Fibroblast of skin of back (primary cell): ENCODE measurements around the gene CELSR1.

Experiments used
- DNase-seq: peaks from one replicate; pipeline ENCODE4 v3.0.0-alpha.2; 2013

CELSR1 gene

GRCh38 chr22:46457502-46458488, 79.6 kb downstream of the CELSR1 start:
- peak; percentile 86 for DNase-seq

- no peak for DNase-seq
Observed at GRCh38 chr22:46456818-46457163, 80.6 kb downstream of the CELSR1 start.

GRCh38 chr22:46455446-46455845, 82.0 kb downstream of the CELSR1 start:
- no peak for DNase-seq

DNA sequence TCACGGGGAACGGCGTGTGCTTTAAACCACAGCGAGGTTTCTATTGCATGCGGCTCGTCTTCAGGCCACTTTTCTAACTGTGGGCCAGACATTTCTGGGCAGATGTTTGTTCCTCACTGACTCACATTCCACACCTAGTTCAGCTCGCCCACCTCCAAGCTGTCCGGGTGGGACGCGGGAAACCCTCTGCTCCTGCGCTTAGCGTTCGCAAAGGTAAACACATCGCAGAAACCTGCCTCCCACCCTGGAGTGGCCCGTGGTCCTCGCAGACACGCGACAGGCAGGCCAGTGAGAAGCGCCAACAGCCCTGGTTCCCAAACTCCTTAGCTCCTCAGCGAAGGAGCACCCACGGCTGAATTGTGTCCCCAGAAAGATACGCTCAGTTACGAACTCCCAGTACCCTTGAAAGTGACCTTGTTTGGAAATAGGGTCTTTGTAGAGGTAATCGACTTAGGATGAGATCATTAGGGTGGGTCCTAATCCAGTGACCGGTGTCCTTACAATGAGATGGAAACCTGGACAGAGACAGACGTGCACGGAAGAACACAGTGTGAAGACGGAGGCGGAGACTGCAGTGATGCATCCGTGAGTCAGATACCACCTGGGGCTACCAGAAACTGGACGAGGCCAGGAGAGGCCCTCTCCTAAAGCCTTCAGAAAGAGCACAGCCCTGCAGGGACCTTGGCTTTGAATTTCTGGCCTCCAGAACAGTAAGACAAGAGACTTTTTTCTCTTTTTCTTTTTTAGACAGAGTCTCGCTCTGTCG, 82.7 kb downstream of the CELSR1 start:
- DNase-seq = peak; percentile 8

DNA sequence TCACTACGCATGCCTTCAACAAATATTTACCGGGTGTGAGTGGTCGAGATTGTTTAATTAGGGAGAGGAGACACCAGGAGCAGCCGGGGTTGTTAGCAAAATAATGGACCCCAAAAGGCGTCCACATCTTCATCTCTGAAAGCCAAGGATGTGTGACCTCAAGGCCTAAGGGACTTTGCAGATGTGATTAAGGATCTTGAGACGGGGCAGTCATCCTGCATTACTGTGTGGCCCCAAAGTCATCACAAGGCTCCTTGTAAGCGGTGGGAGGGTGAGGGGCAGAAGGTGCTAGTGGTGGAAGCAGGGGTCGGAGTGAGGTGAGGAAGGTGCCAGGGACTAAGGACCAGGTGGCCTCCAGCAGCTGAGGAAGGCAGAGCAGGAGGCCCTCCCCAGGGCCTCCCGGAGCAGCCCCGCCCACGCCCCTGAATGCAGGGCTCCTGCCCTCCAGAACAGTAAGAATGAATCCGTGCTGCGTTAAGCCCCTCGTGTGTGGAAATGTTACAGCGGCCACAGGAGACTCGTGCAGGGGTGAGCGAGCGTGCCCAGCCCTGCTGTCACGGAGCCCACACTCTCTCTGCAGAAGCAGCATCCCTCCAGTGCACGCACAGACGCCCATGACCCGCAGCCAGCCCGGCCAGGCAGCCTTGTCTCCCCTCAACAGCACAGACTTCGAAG, 83.5 kb downstream of the CELSR1 start:
- no peak for DNase-seq

DNA sequence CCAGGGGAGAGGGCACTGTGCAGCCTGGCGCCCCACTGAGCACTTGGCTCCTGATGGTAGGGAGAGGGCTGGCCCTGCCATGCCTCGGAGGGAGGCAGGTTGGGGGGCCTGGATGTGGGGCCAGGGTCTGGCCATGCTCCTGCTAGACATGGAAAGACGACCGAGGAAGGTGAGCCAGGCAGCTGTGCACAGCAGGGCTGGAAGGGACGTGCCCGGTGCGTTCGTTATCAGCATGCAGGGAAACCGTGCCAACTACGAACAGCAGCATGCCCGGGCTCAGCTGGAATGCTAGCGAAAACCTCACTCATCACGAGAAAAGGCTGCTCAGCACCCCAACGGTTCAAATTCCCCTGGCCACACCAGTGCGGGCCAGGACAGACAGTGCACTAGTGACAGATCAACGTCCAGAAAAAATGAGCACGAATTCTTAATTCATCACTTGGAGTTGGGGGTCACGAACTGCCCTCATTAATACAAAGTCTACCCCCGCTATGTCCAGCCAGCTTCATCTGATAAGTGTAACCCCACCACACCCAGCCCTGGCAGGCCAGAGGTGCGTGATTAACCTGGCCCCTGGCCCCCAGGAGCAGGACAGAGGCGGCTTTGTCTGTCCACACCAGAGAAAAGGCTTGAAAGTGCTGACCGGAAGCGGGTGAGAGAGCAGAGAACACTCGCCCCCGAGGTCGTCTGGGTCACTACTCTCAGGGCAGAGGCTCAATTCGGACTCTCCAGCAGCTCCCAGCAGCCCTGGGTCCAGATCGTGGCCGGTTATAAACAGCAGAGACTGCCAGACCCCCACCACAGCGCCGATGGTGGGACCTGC, 84.2 kb downstream of the CELSR1 start:
- DNase-seq = no peak

DNA sequence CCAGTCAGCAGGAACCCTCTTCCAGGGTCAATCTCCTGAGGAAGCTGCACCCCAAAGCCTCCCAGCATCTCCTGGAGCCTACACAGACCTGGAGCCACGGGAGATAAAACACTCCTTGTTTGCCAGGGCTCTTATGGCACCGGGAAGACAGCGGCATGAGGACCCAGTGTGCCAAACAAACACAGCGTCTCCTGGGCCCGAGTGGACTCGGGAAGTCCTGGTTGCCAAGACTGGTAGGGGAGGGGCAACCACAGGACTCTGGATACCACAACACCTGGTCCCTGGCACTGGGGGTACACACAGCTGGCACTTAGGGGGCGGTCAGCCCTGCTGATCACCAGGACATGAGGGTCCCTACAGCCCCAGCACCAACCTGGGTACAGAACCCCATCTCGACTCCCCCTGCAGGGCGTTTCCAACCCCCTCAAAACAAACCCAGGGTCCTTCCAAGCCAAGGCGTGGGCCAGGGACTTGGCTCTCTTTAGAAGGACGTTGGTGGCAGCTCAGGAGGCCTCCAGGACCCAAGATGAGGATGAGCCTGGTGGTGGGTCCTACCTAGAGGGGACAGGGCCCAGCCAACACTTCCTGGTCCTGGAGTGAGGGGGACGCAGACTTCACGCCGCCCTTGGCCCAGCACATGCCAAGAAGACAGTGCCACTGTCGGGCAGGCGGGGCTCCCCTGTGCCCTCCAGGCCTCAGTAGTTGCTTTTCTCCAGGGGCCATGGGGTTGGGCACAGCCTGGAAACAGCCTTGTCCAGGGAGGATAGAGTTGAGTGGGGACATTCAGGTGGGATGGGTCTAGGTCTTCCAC, 85.0 kb downstream of the CELSR1 start:
- DNase-seq = no peak

- no peak for DNase-seq
Observed at GRCh38 chr22:46451741-46452140, 85.7 kb downstream of the CELSR1 start.

DNA sequence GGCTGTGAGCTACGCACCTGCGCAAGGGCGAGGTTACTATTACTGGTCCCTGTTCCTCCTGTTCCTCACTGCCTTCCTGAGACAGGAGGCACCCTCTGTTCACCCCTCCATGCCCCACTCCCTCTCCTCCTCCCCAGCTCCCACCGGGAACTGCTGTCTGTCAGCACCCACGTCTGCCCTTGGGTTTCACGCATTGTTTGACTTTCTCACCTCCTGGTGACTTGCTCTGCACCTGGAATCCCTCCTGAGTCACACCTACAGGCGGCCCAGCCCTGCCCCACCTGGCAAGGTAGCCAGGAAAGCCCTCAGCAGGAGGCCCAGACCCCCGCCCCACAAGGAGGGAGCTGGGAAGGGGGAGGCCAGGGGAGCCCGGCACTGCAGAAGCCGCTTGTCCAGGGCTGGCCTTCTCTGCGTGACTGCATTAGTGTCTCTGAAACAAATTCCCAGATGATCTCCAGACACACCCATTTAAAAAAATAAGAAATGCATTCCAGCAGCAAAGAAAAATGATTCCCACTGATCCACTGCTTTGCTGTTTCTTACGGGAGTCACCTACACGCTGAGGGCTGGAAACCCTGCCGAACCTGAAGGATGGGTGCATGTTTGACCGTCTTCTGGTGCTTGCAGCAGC, 86.4 kb downstream of the CELSR1 start:
- DNase-seq = peak; percentile 34

- DNase-seq = no peak
Observed at GRCh38 chr22:46449974-46450745, 87.3 kb downstream of the CELSR1 start.

GRCh38 chr22:46449116-46449691, 88.2 kb downstream of the CELSR1 start:
- no peak for DNase-seq

GRCh38 chr22:46448333-46448732, 89.1 kb downstream of the CELSR1 start:
- no peak for DNase-seq

DNA sequence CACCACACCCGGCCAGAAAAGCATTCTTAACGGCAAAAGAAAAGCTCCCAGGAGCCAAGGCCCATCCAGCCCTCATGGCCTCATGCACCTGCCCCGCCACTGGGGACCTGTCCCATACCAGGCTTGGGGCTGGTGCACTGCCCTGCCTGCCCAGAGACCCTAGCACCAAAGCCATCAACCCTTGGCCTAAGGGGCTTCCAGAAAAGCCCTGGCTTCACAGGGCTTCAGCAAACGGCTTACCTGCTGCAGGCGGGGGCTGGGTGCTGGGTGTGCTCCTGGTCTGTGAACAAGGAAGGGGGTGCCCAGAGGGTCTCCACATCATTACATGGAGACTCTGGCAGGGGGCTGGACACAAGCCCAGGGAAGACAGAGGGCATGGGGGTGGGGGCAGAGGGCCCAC, 89.5 kb downstream of the CELSR1 start:
- no peak for DNase-seq

GRCh38 chr22:46446799-46447198, 90.6 kb downstream of the CELSR1 start:
- DNase-seq = peak; percentile 28

- DNase-seq = no peak
Observed at GRCh38 chr22:46445771-46446420, 91.5 kb downstream of the CELSR1 start.

DNA sequence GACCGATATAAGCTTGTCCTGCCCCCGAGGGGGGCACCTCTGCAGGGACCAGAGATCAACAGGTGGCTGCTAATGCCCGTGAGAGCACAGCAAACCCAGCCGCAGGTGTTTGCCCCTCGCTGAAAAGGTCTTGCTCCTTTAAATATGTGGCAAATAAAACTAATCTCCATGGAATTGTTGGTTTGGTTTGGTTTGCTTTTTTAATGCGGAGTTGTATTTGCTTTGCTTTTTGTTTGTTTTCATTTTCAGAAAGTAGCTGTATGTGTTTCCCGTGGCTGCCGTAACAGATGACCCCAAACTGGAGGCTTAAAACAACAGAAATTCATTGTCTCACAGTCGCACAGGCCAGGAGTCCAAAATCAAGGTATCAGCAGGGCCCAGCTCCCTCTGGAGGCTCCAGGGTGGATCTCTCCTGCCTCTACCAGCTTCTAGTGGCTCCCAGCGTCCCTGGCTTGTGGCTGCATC, 93.0 kb downstream of the CELSR1 start:
- no peak for DNase-seq

DNA sequence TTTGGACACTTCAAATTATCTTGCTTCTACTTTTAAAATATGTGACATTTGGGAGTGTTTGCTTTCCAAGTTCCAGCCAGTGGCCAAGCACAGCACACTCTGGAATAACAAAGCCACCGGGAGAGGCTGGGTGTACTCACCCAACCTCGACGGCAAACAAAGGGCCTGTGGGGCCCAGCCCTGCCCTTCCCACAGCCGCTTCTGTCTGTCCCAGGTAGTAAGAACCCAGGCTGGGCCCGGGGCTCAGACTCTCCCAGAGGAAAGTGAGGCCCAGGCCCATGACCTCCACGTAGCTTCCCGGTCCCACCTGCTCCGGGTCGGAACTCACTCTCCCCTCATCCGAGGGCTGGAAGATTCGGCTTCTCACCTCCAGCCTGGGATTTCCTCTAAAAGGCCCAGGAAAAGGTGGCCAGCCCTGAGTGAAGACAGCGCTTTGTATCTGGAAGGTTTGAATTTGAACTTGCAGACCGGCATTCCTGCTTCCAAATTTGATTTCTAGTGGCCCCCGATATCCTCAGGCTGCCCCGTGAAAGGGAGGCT, 93.5 kb downstream of the CELSR1 start:
- DNase-seq = no peak

DNA sequence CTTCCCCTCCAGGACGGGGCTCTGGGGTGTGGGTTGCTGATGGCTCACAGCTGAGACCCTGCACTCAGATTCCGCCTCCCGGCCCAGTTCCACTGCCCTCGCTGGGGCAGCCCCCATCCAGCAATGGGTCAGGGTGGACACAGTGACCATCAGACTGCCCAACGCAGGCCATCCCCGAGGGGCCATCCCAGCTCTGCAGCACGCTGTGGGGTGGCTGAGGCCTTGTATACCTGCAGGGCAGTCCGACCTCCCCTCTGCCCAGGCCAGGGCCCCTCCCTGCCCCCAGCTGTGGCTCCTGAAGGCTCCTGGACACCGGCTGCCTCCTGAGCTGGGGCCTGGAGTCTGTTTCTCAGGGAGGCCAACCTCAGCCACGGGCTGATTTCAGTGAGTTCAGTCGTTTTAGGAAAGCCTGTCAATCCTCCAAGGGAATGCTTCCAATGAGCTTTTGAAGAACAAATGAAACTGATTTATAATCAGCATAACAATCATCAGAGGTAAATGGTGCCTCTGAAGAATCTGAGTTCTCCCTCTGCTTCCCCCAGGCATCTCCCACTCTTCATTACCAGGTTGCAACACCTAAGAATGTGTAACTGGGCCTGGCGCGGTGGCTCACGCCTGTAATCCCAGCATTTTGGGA, 95.1 kb downstream of the CELSR1 start:
- no peak for DNase-seq
